Stomach smooth muscle (tissue), 2 donors: ENCODE measurements around the gene COL27A1.
A peak's percentile ranks its signal among the peaks of the same experiment; 100 is the strongest.

ENCODE experiments used
- H3K27ac ChIP-seq: one replicate; pipeline ENCODE4 v1.7.0; 2013; ENCODE audit warnings: mild to moderate bottlenecking, low read length, inconsistent platforms
- H3K27me3 ChIP-seq, 2 donors: one replicate each; pipeline ENCODE4 v1.7.0; 2013; ENCODE audit warnings: low read length in 2 of 2; ENCODE audit not compliant: insufficient read depth in 2 of 2, control insufficient read depth in 1 of 2
- H3K36me3 ChIP-seq, 2 donors: one replicate each; pipeline ENCODE4 v1.7.0; 2013; ENCODE audit warnings: low read length in 2 of 2; ENCODE audit not compliant: control insufficient read depth in 2 of 2, insufficient read depth in 2 of 2
- H3K4me1 ChIP-seq: one replicate; pipeline ENCODE4 v1.7.0; 2013; ENCODE audit warnings: low read length; ENCODE audit not compliant: control insufficient read depth, insufficient read depth
- H3K4me3 ChIP-seq, 2 donors: one replicate each; pipeline ENCODE4 v1.7.0; 2013; ENCODE audit warnings: low read length in 2 of 2
- H3K9ac ChIP-seq, 2 donors: one replicate each; pipeline ENCODE4 v1.7.0; 2013; ENCODE audit warnings: low read length in 2 of 2, mild to moderate bottlenecking in 1 of 2
- H3K9me3 ChIP-seq, 2 donors: one replicate each; pipeline ENCODE4 v1.7.0; 2013; ENCODE audit warnings: low read length in 2 of 2; ENCODE audit not compliant: control insufficient read depth in 2 of 2
- donor health status: healthy.
- donor health status: Pancreatic carcinoma.

Gene COL27A1

DNA sequence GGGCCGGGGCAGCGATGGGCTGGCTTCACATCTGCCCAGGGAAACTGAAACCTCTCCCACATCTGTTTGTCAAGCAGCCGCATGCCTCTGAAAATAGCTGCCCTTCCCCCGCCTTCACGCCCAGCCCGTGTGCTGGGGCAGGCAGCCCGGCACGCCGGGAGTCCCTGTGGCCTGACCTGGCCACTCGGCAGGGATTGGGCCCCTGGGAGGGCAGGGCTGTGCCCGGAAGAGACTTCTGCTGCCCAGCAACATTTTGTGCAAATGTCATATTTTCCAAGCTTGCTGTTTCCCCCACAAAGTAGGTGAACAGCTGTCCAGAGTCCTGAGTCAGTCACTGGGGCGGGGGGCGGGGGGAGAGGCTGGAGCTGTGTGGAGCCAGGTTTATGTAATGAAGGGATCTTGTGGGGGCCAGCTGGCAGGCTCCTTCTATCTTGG, 8.2 kb downstream of the COL27A1 start:
- Histone ChIP-seq H3K9ac (no peak overlapping the region), H3K27me3 (no peaks in the 10 kb centered on the region), H3K4me1 (peaks cover 22% of the 10 kb centered on the region), H3K9me3 (no peaks in the 10 kb centered on the region), H3K27ac (no peak overlapping the region), H3K4me3 (peak overlapping the region; percentile 42 to 52), H3K36me3 (peaks cover 0 to 2% of the 10 kb centered on the region in 2 donors)

DNA sequence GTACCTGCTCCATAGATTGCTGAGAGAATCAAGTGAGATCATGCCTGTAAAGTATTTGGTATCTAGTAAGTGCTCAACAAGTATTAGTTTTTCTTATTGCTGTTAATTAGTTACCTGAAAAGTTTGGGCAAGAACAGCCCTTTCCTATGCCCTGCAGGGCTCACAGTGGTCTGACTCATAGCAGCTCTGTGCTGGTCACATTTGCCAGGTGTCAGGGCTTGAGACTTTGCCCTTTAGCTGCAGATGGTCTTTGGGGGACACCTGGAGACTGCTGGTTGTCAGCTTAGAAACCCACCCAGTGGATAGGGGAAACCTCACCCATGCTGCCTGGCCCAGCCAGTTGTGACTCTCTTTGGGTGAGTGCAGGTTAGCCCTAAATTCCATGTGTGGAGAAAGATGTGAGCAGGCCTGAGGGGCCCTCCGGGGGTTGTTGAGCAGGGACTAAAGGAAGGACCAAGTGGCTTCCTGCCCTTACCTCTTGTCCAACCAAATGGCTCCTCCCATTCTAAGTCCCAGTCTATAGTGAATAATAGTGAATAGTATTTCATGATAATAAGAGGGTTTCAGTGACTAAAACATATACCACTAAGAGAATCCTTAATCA, 9.0 kb downstream of the COL27A1 start:
- H3K27me3 ChIP-seq, result no peaks in the 10 kb centered on the region
- H3K9me3 ChIP-seq, result no peaks in the 10 kb centered on the region
- no peak overlapping the region for H3K9ac ChIP-seq
- H3K4me1 ChIP-seq, result peaks cover 15% of the 10 kb centered on the region
- H3K27ac ChIP-seq, result no peak overlapping the region
- no peak overlapping the region for H3K4me3 ChIP-seq
- H3K36me3 ChIP-seq, result peaks cover 0 to 2% of the 10 kb centered on the region in 2 donors

DNA sequence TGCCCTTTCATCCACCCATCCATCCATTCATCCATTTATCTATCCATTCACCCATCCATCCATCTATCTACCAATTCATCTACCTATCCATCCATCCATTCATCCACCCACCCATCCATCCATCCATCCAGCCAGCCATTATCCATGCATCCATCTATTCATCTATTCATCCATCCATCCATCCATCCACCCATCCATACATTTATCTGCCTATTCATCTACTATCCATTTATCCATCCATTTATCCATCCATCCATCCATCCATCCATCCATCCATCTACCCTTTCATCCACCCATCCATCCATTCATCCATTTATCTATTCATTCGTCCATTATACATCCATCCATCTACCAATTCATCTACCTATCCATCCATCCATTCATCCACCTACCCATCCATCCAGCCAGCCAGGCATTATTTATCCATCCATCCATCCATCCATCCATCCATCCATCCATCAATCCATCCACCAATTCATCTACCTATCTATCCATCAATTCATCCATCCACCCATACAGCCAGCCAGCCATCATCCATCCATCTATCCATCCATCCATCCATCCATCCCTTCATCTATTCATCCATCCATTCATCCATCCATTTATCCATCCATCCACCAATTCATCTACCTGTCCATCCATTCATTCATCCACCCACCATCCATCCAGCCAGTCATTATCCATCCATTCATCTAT, 10.2 kb downstream of the COL27A1 start:
- Histone ChIP-seq H3K9ac (no peak overlapping the region), H3K4me3 (no peak overlapping the region), H3K9me3 (no peaks in the 10 kb centered on the region), H3K36me3 (peaks cover 0 to 2% of the 10 kb centered on the region in 2 donors), H3K4me1 (peaks cover 16% of the 10 kb centered on the region), H3K27me3 (no peaks in the 10 kb centered on the region), H3K27ac (no peak overlapping the region)

DNA sequence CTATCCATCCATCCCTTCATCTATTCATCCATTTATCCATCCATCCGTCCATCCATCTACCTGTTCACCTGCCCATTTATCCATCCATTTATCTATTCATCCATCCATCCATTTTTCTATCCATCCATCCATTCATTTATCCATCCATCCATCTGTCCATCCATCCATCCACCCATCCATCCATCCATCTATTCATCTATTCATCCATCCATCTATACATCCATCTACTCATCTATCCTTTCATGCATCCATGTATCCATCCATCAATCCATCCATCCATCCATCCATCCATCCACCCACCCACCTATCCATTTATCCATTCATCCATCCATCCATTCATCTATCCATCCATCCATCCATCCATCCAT, 10.8 kb downstream of the COL27A1 start:
- Histone ChIP-seq H3K4me3 (no peak overlapping the region), H3K4me1 (peaks cover 16% of the 10 kb centered on the region), H3K27me3 (no peaks in the 10 kb centered on the region), H3K9ac (no peak overlapping the region), H3K36me3 (peaks cover 0 to 2% of the 10 kb centered on the region in 2 donors), H3K9me3 (no peaks in the 10 kb centered on the region), H3K27ac (no peak overlapping the region)

DNA sequence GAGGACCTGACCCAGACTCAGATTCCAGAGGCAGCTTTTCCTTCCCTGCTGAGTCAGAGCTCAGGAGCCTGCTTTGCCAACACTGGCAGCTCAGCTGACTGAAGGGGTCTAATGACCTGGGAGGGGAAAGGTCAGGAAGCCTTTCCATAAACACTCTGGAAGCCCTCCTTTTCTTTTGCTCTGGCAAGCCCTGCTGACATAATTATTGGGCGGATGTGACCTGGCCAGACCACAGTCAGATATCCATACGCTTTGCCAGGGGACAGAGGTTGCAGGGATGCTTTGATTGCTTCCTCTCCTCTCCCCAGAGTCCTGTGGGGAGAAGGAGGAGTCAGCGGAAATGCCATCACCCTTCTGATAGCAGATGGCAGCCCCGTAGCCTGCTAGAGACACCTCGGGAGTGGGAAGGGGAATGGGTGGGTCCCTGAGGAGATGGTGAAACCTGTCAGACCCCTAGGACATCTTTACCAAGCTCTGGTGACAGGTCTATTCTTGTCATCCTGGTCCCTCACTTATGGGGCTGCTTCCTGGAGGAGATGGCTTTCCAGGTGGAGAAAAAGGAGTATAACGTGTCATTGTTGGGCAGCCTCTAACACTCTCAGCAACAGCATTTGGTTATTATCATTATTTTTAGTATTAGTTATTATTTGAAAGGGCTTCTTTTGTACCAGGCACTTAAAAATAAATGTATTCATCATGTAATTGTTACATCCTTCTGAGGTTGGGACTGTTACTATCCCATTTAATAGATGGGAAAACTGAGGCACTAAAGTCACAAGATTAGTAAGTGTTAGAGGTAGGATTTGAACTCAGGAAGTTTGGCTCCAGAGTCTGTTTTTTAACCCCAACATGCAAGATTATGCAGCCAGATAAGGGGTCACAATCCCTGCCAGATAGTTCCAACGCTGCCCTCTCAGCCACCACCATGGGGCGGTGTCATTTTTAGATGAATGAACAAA, 11.6 kb downstream of the COL27A1 start:
- H3K27ac ChIP-seq, result no peak overlapping the region
- peaks cover 16% of the 10 kb centered on the region for H3K4me1 ChIP-seq
- H3K27me3 ChIP-seq, result no peaks in the 10 kb centered on the region
- H3K4me3 ChIP-seq, result no peak overlapping the region
- H3K36me3 ChIP-seq, result peaks cover 0 to 2% of the 10 kb centered on the region in 2 donors
- H3K9ac ChIP-seq, result no peak overlapping the region
- no peaks in the 10 kb centered on the region for H3K9me3 ChIP-seq

DNA sequence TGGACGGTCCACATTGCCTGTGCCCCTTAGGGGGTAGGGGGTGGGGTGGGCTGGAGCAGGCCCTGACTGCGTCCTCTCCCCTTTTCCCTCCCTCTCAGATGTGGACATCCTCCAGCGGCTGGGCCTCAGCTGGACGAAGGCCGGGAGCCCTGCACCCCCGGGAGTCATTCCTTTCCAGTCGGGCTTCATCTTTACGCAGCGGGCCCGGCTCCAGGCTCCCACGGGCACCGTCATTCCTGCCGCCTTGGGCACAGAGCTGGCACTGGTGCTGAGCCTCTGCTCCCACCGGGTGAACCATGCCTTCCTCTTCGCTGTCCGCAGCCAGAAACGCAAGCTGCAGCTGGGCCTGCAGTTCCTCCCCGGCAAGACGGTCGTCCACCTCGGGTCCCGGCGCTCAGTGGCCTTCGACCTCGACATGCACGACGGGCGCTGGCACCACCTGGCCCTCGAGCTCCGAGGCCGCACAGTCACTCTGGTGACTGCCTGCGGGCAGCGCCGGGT, 12.3 kb downstream of the COL27A1 start:
- no peak overlapping the region for H3K27ac ChIP-seq
- H3K36me3 ChIP-seq, result peaks cover 0 to 2% of the 10 kb centered on the region in 2 donors

DNA sequence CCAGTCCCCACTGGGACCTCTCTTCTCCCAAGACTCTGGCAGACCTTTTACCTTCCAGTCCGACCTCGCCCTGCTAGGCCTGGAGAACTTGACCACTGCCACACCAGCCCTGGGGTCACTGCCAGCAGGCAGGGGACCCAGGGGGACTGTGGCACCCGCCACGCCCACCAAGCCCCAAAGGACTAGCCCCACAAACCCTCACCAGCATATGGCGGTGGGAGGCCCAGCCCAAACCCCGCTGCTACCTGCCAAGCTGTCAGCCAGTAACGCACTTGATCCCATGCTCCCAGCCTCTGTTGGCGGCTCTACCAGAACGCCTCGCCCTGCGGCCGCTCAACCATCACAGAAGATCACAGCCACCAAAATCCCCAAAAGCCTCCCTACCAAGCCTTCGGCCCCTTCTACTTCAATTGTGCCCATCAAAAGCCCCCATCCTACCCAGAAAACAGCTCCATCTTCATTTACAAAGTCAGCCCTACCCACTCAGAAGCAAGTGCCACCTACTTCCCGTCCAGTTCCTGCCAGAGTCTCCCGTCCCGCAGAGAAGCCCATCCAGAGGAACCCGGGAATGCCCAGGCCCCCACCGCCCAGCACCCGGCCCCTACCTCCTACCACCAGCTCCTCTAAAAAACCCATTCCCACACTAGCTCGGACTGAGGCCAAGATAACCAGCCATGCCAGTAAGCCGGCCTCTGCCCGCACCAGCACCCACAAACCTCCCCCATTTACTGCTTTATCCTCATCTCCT, 13.1 kb downstream of the COL27A1 start:
- no peaks in the 10 kb centered on the region for H3K27me3 ChIP-seq
- no peak overlapping the region for H3K27ac ChIP-seq
- peaks cover 22% of the 10 kb centered on the region for H3K4me1 ChIP-seq
- H3K9ac ChIP-seq, result no peak overlapping the region
- H3K36me3 ChIP-seq, result peaks cover 0 to 2% of the 10 kb centered on the region in 2 donors
- H3K9me3 ChIP-seq, result no peaks in the 10 kb centered on the region
- no peak overlapping the region for H3K4me3 ChIP-seq

More for the DNA sequence above, 12.3 kb downstream of the COL27A1 start:
- no peak overlapping the region for H3K9ac ChIP-seq
- H3K4me1 ChIP-seq, result peaks cover 19% of the 10 kb centered on the region
- H3K9me3 ChIP-seq, result no peaks in the 10 kb centered on the region
- no peak overlapping the region for H3K4me3 ChIP-seq
- H3K27me3 ChIP-seq, result no peaks in the 10 kb centered on the region

DNA sequence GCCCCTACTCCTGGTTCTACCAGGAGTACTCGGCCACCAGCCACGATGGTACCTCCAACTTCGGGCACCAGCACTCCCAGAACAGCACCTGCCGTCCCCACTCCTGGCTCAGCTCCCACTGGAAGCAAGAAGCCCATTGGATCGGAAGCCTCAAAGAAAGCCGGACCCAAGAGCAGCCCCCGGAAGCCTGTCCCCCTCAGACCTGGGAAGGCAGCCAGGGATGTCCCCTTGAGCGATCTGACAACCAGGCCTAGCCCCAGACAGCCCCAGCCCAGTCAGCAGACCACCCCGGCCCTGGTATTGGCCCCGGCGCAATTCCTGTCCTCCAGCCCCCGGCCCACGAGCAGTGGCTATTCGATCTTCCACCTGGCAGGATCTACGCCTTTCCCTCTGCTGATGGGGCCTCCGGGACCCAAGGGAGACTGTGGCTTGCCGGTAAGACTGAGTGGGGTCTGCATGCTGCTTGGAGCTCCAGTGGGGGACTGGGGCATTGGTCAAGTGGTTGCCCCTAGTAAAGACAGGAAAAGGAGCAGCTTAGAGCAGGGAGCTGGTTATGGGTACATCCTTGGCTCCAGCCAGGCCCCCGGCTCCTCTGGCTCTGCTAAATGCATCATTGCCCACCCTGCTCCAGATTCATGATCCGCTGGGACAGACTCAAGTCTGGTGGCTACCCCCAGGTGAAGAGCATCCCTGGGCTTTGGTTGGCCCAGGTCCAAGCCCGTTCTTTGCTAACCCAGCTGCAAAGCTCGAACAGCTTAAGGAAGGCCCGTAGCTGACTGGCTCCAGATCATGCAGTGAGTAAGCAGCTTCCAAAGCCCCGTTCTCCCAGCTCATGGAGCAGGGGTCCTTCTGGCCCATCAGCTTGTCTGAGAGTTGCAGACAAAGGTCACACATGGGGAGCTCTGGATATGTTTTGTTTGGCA, 14.0 kb downstream of the COL27A1 start:
- H3K27ac ChIP-seq, result no peak overlapping the region
- H3K9ac ChIP-seq, result no peak overlapping the region
- H3K4me3 ChIP-seq, result no peak overlapping the region
- peaks cover 0 to 2% of the 10 kb centered on the region in 2 donors for H3K36me3 ChIP-seq
- H3K4me1 ChIP-seq, result peaks cover 21% of the 10 kb centered on the region
- H3K27me3 ChIP-seq, result no peaks in the 10 kb centered on the region
- H3K9me3 ChIP-seq, result no peaks in the 10 kb centered on the region

DNA sequence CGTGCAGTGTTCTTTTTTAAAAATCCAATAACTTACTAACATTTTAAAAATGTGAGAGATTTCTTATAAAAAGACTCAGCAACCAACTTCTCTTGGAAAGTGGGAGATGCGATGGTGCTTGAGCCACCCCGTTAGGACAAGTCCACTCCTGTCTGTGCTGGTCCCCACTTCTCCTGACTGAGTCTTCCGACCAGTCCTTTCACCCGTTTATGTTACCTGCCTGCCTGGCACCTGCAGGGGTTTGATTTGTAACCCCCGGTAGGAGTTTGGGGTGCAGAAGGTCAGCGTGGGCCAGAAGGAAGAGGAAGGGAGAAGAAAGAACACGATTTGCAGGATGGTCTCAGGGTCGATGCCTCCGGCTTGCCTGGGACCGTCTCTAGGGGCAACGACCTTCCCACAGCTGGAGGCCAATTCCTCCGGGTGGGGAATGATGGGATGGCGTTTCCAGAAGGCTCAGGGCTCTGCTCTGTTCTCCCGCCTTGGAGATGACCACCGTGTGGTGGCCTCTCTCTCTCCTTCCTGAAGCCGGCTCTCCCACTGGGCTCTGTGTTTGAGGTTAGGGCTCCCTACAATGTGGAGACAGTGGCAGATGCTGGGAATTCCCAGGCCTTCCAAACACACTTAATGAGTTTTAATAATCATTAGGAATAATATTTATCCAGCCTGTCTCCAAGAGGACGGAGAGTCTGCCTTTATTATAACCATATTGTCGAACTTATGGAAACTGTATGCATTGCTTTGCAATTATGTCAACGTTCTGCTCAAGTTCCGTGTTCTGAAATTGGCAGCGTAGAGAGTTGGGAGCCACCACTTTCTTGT, 14.8 kb downstream of the COL27A1 start:
- Histone ChIP-seq H3K36me3 (peaks cover 0 to 2% of the 10 kb centered on the region in 2 donors), H3K9me3 (no peaks in the 10 kb centered on the region), H3K27me3 (no peaks in the 10 kb centered on the region), H3K9ac (no peak overlapping the region), H3K4me1 (peaks cover 30% of the 10 kb centered on the region), H3K4me3 (no peak overlapping the region), H3K27ac (no peak overlapping the region)
